Stimulated activated CD8-positive, alpha-beta memory T cell treated with anti-CD3 and anti-CD28 coated beads, Interleukin-4, amount 100 ng/mL, for 24 hours (primary cell): Measurements from ENCODE around the gene HAGHL.

Experiments
- DNase-seq: peaks from one replicate; pipeline ENCODE4 v3.0.0-alpha.2; 2020; ENCODE audit warnings: low read depth

The HAGHL gene

DNA sequence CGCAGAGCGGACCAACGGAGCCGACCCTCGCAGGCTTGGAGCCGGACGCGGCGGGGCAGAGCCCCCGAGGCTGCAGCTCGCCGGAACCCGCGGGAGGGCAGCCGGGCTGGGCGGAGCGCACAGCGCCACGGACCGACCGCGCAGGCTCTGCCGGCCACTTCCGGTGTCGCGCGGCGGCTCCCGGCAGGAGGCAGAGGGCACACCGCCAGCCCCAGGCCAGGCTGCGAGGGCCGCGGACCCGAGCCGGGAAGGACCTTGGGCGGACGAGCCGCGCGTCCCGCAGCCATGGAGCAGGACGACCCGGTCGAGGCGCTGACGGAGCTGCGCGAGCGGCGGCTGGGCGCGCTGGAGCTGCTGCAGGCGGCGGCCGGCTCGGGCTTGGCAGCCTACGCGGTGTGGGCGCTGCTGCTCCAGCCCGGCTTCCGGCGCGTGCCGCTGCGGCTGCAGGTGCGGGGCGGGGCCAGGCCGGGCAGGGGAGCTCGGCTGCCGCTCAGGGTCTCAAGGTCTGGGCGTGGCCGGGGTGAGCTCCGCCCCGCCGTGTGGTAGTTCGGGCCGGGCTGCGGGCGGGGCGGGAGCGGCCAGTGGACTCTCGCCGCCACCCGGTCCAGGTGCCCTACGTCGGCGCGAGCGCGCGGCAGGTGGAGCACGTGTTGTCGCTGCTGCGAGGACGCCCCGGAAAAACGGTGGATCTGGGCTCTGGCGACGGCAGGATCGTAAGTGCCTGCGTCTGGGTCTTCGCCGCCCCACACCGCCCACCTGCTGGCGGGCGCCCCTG lies 5.7 kb upstream of the HAGHL start, which contains the start of gene ANTKMT:
TSS of gene ANTKMT (plus strand) at position 157 of the 775 bp plus-strand sequence. CDS start at position 286, 129 bp downstream.
- peak; percentile 75 for DNase-seq

DNA sequence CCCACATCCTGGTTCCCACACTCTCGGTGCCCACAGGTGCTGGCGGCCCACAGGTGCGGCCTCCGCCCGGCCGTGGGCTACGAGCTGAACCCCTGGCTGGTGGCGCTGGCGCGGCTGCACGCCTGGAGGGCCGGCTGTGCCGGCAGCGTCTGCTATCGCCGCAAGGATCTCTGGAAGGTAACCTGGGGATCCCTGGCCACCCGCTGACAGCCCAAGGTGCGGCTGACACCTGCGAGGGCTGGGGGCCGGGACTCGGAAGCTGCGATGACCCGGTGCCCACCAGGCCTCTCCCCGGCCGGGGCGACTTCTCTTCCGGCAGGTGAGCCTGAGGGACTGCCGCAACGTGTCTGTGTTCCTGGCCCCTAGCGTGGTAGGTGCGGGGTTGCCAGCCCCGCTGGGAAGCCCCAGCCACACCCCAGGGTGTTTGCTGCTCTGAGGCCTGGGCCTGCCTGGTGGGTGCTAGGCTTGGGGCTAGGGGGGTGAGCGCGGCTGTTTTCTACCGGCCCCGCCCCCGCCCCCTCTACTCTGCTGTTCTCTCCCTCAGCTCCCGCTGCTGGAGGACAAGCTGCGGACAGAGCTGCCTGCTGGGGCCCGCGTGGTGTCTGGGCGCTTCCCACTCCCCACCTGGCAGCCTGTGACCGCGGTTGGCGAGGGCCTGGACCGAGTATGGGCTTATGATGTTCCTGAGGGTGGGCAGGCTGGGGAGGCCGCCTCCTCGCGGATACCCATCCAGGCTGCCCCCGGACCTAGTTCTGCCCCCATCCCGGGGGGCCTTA lies 5.0 kb upstream of the HAGHL start:
- DNase-seq = no peak

DNA sequence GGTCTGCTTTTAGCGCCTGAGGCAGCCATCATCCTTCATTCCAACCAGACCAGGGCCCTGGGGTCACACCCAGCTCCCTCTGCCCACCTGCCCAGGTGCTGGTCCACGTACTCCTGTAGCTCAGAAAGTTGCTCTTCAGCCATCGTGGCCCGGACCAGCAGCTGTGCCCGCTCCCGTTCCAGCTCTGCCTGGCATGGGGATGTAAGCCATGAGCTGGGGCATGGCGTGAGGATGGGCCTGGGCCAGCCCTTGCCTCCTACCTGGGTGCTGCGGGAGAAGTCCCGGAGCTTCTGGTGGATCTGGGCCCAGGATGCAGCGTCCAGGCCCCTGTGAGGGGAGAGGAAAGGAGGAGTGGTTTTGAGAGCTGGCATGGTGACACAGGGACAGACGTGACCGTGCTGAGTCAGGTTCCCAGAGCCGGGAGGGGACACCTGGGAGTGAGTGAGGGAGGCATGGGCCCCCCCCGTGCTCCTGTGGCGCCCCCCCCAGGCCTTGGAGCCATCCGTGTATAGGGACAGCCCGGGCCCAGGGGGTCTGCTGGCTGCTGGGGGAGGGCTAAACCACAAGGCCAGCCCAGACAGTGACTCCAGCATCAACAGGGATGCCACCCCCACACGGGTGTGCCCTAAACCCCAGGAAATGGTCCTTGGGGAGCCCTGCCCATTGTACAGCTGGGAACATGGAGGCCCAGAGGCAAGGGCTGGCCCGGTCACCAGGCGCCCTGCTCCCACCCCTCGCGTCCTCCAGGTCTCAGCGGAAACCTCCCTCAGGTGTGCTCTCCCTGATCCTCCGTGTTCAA lies 3.9 kb upstream of the HAGHL start:
- no peak for DNase-seq

DNA sequence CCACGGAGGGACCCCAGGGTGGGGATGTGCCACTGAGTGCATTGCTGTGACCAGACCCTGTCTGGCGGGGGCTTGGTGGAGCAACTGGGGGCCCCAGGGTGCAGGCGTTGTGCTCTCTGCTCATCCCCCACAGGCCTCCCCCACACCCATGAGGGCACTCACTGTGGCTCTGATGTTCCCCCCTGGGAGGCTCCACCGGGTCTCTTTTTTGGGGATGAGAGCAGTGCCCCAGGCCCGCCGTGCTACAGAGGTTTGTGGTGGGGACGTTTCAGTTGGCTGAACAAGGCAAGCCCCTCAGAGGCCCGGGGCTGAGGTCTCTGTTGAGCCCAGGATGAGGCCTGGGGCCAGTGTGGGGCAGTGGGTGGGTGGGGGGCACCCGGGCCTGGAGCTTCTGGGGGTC lies 3.2 kb upstream of the HAGHL start:
- DNase-seq = no peak

DNA sequence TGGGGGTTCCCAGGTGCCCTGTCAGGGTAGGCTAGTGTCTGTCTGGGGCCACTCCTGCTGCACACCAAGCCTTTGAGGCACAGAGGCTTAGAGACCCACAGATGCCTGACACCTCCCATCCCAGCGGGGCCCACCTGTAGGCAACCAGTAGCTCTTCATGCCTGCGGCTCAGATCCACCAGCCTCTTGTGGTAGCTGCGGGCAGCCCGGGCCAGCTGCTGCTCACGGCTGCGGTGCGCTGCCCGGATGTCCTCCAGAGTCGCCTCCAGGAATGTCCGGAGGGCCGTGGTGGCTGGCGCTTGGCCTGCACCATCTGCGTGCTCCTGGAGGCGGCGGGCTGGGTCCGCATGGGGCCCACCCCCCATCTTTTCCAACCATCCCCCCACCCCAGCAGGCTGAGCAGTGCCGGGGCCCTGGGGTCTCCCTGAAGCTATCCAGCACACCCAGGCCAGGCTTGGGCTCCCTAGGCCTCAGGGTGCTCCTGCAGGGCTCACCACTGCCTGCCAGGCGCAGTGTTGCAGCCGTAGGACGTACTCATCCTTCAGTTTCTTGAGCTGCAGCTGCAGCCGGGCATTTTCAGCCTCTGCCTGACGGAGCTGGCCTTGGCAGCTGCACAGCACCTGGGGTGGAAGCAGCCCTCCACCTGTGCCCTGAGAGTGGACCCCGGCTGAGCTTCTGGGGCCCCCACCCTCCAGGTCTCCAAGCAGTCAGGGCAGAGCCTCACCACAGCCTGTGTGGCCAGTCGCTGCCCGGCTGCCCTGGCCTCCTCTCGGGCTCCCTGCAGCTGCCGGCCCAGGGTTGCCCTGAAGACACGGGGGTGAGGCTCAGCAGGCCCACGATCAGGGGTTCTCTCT lies 2.5 kb upstream of the HAGHL start:
- no peak for DNase-seq

DNA sequence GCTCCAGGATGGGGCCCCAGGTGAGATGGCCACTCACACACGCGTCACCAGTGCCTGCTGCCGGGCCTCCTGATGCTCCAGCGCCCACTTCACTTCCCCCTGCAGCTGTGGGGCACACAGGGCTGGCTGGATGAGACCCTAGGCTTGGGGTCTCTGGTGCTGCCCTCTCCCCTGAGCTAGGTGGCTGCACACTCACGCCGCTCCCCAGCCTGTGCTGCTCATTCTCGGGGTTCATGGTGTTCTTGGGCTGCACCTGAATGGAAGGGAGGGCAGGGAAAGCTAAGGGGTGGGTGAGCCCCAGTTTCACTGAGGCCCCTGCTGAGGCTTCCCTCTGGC lies 1.9 kb upstream of the HAGHL start:
- no peak for DNase-seq

DNA sequence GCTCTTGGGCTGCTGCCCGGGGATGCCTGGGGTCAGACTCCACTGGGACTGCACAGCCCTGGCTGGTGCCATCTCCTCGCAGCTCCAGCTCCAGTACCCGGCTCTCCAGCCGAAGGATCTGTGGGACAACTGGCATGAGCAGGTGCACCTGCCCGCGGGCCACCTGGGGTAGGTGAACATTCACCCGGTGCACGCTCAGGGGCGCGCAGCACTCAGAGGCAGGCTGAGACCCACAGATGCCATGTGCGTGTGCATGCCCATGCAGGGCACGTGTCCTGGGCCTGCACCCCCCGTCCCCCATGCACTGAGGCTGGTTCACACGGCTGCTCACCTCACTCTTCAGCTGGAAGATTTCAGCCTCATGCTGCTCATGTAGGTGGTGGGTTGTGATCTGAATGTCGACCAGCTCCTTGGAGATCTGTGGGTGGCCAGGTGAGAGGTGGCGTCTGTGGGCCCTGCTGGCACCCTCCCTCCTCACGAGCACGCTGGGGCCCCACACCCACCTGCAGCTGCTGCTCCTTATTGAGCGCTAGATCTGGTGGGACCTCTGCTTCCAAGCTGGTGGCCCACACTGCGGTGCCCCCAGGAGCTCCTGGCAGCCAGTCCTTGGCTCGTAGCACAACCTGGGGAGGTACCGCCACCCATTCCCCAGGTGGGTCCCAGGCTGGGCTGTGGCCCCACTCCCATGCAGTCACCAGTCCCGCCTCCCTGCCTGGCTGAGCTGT lies 1.3 kb upstream of the HAGHL start:
- no peak for DNase-seq

DNA sequence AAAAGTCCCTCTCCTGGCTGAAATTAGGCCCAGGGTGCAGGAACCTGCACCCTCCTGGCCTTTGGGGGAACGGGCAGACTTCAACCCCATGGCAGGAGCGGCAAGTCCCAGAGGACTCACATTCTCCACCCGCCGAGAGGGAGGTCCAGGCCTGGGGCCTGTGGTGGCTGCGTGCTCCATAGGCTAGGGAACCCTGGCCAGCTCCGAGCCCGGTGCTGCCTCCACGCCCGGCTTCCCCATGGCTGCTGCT lies 793 bp upstream of the HAGHL start:
- DNase-seq = no peak

DNA sequence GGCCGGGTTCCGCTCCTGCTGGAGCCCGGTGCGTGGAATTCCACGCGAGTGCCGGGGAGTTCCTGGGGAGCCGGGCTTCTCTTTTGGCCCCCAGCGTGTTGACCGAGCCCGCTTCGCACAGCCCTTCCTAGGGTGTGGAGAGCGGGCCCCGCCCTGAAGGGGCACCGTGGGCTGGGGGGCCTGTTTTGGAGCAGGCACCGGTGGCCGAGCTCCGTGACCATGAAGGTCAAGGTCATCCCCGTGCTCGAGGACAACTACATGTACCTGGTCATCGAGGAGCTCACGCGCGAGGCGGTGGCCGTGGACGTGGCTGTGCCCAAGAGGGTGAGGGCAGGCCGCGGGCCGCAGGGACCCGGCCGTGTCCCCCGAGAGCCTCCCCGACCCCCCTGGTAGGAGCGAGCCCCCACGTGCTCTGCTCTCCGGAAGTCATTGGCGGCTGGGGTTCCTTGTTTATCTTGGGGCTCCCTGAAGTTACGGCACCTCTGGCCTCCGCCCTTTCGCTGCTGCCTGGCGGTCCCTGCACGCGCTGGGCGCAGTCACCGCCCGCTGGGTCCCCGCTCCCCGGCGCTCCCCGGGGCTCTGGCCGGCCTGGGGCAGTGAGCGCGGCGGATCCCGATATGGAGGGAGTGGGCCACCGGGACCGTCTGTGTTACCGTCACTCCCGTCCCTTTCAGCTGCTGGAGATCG lies 528 bp downstream of the HAGHL start:
- DNase-seq = no peak

DNA sequence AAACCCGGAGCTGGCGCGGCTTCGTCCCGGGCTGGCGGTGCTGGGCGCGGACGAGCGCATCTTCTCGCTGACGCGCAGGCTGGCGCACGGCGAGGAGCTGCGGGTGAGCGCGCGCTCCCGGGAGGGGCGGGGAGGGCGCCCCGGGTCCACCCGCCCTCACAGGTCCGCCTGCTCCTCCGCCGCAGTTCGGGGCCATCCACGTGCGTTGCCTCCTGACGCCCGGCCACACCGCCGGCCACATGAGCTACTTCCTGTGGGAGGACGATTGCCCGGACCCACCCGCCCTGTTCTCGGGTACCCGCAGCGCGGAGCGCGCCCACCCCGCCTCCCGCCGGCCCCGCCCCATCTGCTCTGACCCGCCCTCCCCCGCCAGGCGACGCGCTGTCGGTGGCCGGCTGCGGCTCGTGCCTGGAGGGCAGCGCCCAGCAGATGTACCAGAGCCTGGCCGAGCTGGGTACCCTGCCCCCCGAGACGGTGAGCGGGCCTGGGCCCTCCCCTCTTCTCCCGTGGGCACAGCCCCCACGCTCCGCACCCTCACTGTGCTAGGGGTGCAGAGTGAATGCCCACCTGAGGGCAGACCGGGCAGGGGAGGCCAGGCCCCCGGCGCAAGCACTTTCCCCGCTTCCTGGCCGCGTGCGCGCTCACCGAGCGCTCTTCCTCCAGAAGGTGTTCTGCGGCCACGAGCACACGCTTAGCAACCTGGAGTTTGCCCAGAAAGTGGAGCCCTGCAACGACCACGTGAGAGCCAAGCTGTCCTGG lies 1.4 kb downstream of the HAGHL start:
- peak; percentile 56 for DNase-seq

DNA sequence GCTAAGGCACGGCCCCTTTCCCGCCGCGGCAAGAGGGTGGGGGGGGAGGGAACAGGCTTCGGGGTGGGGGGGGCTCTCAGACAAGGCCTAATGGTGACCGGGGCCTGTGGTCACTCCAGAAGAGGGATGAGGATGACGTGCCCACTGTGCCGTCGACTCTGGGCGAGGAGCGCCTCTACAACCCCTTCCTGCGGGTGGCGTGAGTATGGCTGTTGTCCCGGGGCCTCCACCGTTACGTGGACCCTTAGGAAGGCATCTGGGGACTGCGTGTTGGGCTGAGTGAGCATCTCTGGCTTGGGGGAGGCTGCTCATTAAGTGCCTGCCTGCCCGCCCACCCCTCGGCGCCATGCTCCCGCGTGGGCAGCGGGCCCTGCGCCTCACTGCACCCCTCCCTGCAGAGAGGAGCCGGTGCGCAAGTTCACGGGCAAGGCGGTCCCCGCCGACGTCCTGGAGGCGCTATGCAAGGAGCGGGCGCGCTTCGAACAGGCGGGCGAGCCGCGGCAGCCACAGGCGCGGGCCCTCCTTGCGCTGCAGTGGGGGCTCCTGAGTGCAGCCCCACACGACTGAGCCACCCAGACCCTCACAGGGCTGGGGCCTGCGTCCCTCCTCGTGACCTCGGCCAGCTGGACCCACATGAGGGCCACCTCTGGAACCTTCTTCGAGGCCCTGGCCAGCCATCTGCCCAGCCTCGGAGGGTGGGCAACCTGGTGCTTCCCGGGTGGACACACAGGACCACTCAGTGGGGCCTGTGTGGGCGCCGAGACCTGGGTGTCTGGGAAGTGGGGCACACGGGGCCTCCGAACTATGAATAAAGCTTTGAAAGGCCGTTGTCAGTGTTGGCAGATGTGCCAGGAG lies 2.2 kb downstream of the HAGHL start:
- DNase-seq = no peak

DNA sequence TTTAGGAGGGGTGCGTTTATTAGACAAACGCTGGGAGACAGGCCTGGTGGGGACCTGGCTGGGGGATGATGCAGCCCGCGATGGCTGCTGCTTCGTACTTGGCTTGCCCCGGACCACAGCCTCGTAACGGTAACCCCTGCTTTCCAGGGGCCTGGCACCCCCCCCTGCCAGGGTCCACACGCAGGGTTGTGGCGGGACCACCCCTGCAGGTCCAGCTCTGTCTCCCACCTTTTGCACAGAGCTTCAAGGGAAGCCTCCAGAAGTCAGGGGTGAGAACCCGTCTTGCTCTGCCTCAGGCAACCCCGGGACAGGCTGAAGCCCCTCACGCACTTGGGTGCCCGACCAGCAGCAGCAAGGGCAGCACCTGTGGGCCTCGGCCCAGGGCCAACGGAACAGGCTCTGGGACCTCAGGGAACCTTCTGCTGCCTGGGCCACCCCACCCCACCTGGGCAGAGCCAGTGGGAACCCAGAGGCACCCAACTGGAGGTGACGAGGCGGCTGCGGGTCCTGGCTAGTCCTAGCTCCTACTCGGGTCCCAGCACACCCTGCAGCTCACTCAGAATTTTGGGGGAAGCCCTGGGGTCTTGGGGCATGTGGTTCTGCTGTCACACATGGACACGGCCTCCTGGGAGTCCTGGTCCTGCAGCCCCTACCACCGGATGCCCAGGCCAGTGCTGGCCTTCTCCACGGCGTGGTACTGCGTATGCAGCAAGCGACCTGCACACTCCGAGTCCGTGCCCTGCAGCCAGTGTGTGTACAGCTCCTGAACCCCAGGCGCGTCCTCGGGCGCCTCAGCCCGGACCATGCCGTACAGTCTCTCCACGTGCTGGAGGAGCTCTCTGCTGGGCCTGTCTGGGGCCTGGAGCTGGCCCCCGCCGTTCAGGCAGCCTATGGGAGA lies 3.1 kb downstream of the HAGHL start:
- no peak for DNase-seq

DNA sequence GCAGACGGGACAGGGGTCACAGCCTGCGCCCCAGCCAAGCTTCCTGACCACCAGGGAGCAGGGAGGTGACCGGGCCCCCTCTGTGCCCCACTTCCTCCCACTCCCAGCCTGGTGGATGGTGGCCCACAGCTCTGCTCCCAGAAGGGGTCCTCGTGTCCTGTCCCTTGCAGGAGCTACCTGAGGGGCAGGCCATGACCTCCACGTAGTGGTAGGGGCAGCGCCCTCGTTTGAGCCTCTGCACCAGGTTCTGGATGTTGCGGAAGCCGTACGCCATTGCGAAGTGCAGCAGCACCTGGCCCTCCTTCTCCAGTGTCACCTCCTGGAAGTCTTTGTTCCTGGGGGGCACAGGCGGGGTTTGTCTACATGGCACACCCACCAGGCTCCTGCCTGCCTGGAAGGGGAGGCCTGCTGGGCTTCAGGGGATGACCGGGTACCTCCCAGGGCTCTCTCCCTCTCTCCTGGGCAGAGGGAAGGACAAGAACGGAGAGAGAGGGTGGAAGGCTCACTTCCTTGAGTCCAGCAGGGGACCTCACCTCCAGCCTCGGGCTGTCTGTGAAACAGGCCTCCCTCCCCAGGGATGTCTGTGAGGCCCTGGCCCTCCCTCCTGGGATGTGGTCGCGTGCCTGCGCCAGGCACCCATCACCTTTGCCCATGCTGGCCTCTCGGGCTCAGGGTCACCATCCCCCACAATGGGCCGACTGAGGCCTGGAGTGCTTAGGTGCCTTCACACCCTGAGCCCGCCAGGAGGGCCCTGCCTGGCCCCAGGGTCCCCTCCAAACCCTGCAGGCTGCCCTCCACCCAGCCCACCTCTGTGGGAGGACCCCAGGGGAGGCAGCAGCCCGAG lies 4.0 kb downstream of the HAGHL start:
- no peak for DNase-seq

DNA sequence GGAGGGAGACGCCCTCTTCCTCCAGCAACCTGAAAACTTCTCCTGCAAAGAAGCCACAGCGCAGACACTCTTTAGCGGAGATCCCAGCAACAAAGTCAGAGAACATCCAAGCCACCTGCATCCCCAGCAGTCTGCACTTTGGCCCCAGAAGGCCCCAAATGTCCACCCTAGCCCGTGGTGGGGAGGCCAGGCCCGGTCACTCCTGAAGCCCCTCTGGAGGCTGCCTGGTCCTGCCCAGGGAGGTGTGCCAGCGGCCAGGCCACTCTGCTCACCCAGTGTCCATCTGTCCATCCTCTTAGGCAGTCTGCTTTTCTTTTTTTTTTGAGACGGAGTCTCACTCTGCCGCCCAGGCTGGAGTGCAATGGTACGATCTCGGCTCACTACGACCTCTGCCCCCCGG lies 5.4 kb downstream of the HAGHL start:
- DNase-seq = no peak

DNA sequence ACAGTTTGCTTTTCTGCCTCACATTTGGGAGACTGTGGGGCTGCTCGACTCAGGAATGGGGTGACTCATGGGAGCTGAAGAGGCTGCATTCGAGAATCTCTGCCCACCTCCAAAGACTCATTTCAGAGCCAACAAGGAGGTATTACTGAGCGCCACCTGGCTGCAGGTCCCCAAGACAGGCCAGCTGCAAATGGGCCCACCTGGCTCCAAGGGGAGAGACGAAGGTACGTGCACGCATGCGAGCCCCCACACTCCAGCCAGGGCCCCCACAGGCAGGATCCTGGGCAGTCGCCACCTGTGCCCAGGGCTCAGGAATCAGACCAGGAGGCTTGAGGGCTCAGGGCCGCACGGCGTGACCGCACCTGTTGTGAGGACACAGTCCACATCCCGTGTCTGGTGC lies 6.0 kb downstream of the HAGHL start:
- no peak for DNase-seq

DNA sequence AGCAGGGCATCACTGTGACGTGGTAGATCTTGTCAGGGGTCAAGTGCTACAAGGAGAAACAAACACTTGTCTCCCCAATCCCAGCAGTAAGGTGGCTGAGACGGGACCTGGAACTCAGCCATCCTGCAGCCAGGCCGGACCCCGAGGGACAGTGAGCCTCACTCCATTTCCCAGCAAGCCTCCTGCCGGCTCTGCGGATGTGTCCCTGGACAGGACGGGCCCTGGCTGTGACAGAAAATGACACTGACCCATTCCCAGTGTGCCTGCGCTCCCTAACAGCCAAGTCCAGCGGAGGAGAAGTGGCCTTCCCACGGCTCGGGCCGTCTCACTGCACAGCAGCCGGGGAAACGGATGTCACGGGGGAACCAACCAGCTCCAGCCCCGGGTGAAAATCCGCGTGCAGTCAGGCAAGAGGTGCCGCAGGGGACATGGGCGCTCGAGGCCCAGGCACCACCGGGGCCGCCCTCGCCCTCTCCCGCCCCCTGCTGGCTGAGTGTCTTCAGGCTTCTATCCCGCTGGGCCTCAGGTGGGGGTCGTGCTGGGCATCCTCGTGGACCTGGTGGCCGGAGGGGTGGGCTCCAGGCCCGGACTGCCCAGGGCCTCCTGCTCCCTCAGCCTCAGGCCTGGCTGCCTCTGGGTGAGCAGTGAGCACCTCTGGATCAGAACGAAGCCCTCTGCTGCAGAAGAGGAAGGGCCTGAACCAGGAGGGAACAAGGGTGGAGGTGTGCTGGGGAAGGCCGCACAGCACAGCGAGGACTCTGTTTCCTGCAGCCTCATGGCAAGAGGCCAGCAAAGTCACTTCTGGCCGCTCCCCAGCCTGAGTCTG lies 6.7 kb downstream of the HAGHL start:
- no peak for DNase-seq
